Measurements from ENCODE around the gene WRAP73. TPM values are rescaled to one million over a fixed set of nuclear protein-coding genes. Genes with fewer than 3 reads are reported as not detected.

WRAP73 gene
- total and polyA plus RNA-seq, 9 of the 15 experiments (the other 6 are each of a cell fraction or from before 2014, with no cell fraction given) = 4.3 to 51.8 (median 30.1) TPM

DNA sequence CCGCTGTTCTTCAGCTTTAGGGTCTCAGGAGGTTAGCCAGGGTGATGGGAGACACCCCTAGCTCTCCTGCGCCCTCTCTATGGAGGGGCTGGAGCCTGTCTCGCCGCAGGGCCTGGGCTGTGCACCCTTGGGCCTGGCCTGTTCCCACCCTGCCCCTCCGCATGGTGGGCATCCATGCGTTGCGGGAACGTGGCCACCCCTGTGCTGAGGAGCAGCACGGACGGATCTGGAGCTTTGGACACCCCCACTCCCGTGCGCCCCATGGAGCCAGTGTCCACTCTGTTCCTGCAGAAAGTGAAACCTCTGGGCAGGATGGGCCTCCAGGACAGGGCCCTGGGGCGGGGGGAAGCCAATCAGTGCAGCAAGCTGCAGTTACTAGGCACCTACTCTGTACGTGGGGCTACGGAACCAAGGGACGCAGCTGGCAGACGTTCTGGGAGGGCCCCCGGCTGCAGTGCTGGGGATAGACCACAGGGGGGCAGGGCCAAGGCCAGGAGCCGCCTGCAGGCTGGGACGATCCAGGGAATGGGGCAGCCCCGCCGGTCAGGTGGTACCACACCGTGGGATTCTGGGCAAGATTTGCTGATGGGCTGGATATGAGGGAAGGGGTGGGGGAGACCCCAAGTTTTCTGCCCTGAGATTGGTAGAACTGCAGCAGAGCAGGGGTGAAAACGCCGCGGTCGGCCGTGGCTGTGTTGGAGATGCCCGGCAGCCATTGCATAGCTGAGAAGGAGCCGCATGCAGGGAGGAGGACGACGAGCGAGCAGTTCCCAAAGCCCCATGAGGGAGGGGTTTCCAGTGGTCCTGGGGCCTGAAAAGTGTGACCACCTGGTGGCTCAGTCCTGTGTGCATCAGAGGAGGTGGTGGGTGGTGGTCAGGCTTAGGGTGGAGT, 45.7 kb upstream of the WRAP73 start (continued):
- TF ChIP-seq, protein P1, sequence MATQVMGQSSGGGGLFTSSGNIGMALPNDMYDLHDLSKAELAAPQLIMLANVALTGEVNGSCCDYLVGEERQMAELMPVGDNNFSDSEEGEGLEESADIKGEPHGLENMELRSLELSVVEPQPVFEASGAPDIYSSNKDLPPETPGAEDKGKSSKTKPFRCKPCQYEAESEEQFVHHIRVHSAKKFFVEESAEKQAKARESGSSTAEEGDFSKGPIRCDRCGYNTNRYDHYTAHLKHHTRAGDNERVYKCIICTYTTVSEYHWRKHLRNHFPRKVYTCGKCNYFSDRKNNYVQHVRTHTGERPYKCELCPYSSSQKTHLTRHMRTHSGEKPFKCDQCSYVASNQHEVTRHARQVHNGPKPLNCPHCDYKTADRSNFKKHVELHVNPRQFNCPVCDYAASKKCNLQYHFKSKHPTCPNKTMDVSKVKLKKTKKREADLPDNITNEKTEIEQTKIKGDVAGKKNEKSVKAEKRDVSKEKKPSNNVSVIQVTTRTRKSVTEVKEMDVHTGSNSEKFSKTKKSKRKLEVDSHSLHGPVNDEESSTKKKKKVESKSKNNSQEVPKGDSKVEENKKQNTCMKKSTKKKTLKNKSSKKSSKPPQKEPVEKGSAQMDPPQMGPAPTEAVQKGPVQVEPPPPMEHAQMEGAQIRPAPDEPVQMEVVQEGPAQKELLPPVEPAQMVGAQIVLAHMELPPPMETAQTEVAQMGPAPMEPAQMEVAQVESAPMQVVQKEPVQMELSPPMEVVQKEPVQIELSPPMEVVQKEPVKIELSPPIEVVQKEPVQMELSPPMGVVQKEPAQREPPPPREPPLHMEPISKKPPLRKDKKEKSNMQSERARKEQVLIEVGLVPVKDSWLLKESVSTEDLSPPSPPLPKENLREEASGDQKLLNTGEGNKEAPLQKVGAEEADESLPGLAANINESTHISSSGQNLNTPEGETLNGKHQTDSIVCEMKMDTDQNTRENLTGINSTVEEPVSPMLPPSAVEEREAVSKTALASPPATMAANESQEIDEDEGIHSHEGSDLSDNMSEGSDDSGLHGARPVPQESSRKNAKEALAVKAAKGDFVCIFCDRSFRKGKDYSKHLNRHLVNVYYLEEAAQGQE (IDR thresholded peaks at IDR 0.05; ENCODE audit: borderline replicate concordance) = peak; percentile 44; the same call in 1 of the 2 replicates
- TF ChIP-seq, protein P1 (CRISPR knock-in tag; IDR thresholded peaks at IDR 0.05; ENCODE audit: low read depth) = no peak
- peak in 1 of 2 experiments; percentile 69; a peak in 3 of 4 replicates for TF ChIP-seq RAD21 (CRISPR knock-in tag; conservative IDR thresholded peaks at IDR 0.05 in 1 of 2, IDR thresholded peaks at IDR 0.05 in 1 of 2)
